ENCODE measurements around the gene CDC42EP2. TPM values are rescaled to one million over a fixed set of nuclear protein-coding genes. Genes with fewer than 3 reads are reported as not detected.

CDC42EP2 gene
- total RNA-seq, 1 experiment from 2014 or later, result 8.1 TPM

DNA sequence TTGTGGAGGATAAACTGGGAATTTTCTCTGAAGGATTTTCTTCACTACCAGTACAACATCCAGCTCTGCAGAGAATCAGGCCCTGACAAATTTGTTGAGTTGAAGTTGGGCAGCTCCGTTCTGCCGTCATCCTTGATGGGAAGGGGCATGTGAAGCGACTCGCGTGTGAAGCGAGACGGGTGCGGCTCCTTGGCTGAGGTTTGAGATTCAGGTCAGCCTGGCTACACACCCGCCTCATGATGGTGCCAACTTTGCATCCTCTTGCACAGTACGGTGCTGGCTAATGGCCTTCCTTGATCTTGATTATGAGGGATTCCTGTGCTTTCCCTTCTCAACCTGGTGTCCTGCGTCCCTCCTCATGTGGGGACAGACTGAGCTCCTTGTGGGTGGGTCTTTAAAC is 19.7 kb upstream of the CDC42EP2 start:
- H3K27ac ChIP-seq (ENCODE audit: low read length), result no peak overlapping the region
- no peak for DNase-seq (ENCODE audit: low read depth, low spot score)
- no peak for ATAC-seq
- peaks cover 5% of the 10 kb centered on the region for H3K36me3 ChIP-seq (ENCODE audit: control insufficient read depth, insufficient read depth, low read length)
- intact Hi-C loops (cut with micrococcal nuclease; ENCODE audit: unreplicated experiment) (no loop called here), in situ Hi-C loops (cut with HindIII; ENCODE audit: low pct_unique_long_range_greater_than_20kb, low sequenced_read_pairs) (no loop called here)
- ChIA-PET CTCF (interaction anchor here (1.1 kb wide), 1 partner anchor 20 kb away, joined by 3 read pairs; no protein-coding TSS in a partner anchor), POLR2A (interaction anchor here (0.6 kb wide), 1 partner anchor 130 kb away, joined by 7 read pairs; no protein-coding TSS in a partner anchor)
- H3K27me3 ChIP-seq (ENCODE audit: control insufficient read depth, insufficient read depth, low read length), result no peaks in the 10 kb centered on the region
- no peaks in the 10 kb centered on the region for H3K9me3 ChIP-seq (ENCODE audit: control insufficient read depth, insufficient read depth, low read depth, low read length)
- TF ChIP-seq TCF7L2 (IDR thresholded peaks at IDR 0.05; ENCODE audit: low read depth, low read length) (no peak), POLR2AphosphoS5 (IDR thresholded peaks at IDR 0.05; ENCODE audit: low read depth, low read length) (no peak), SIN3A (IDR thresholded peaks at IDR 0.05; ENCODE audit: borderline replicate concordance, insufficient read depth, low read depth, low read length) (no peak)
- TF ChIP-seq, protein P1, sequence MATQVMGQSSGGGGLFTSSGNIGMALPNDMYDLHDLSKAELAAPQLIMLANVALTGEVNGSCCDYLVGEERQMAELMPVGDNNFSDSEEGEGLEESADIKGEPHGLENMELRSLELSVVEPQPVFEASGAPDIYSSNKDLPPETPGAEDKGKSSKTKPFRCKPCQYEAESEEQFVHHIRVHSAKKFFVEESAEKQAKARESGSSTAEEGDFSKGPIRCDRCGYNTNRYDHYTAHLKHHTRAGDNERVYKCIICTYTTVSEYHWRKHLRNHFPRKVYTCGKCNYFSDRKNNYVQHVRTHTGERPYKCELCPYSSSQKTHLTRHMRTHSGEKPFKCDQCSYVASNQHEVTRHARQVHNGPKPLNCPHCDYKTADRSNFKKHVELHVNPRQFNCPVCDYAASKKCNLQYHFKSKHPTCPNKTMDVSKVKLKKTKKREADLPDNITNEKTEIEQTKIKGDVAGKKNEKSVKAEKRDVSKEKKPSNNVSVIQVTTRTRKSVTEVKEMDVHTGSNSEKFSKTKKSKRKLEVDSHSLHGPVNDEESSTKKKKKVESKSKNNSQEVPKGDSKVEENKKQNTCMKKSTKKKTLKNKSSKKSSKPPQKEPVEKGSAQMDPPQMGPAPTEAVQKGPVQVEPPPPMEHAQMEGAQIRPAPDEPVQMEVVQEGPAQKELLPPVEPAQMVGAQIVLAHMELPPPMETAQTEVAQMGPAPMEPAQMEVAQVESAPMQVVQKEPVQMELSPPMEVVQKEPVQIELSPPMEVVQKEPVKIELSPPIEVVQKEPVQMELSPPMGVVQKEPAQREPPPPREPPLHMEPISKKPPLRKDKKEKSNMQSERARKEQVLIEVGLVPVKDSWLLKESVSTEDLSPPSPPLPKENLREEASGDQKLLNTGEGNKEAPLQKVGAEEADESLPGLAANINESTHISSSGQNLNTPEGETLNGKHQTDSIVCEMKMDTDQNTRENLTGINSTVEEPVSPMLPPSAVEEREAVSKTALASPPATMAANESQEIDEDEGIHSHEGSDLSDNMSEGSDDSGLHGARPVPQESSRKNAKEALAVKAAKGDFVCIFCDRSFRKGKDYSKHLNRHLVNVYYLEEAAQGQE (IDR thresholded peaks at IDR 0.05; ENCODE audit: insufficient read depth in 1 of 2, low read depth in 2 of 2, low read length in 1 of 2), result no peak
- TF ChIP-seq, protein P2, sequence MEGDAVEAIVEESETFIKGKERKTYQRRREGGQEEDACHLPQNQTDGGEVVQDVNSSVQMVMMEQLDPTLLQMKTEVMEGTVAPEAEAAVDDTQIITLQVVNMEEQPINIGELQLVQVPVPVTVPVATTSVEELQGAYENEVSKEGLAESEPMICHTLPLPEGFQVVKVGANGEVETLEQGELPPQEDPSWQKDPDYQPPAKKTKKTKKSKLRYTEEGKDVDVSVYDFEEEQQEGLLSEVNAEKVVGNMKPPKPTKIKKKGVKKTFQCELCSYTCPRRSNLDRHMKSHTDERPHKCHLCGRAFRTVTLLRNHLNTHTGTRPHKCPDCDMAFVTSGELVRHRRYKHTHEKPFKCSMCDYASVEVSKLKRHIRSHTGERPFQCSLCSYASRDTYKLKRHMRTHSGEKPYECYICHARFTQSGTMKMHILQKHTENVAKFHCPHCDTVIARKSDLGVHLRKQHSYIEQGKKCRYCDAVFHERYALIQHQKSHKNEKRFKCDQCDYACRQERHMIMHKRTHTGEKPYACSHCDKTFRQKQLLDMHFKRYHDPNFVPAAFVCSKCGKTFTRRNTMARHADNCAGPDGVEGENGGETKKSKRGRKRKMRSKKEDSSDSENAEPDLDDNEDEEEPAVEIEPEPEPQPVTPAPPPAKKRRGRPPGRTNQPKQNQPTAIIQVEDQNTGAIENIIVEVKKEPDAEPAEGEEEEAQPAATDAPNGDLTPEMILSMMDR (IDR thresholded peaks at IDR 0.05), result no peak
- H3K4me3 ChIP-seq (ENCODE audit: low read depth in 2 of 2, low read length in 2 of 2), result no peak overlapping the region
- no peaks in the 10 kb centered on the region for H3K4me1 ChIP-seq (ENCODE audit: control insufficient read depth, insufficient read depth, low read length)
- no TSS peak for BruUV-seq (replicated peaks)

- in situ Hi-C loops (cut with HindIII; ENCODE audit: low pct_unique_long_range_greater_than_20kb, low sequenced_read_pairs), result no loop called here
- Histone ChIP-seq H3K36me3 (ENCODE audit: control insufficient read depth, insufficient read depth, low read length) (peaks cover 5% of the 10 kb centered on the region), H3K4me3 (ENCODE audit: low read depth in 2 of 2, low read length in 2 of 2) (no peak overlapping the region), H3K27me3 (ENCODE audit: control insufficient read depth, insufficient read depth, low read length) (no peaks in the 10 kb centered on the region), H3K9me3 (ENCODE audit: control insufficient read depth, insufficient read depth, low read depth, low read length) (no peaks in the 10 kb centered on the region), H3K27ac (ENCODE audit: low read length) (no peak overlapping the region), H3K4me1 (ENCODE audit: control insufficient read depth, insufficient read depth, low read length) (no peaks in the 10 kb centered on the region)
- no peak for ATAC-seq
- TF ChIP-seq TCF7L2 (IDR thresholded peaks at IDR 0.05; ENCODE audit: low read depth, low read length), result no peak
- TF ChIP-seq, protein P2 (IDR thresholded peaks at IDR 0.05), result no peak
- no peak for TF ChIP-seq POLR2AphosphoS5 (IDR thresholded peaks at IDR 0.05; ENCODE audit: low read depth, low read length)
- no peak for TF ChIP-seq SIN3A (IDR thresholded peaks at IDR 0.05; ENCODE audit: borderline replicate concordance, insufficient read depth, low read depth, low read length)
- TF ChIP-seq, protein P1 (IDR thresholded peaks at IDR 0.05; ENCODE audit: insufficient read depth in 1 of 2, low read depth in 2 of 2, low read length in 1 of 2), result no peak
- BruUV-seq (replicated peaks), result no TSS peak
- DNase-seq (ENCODE audit: low read depth, low spot score), result no peak
- intact Hi-C loops (cut with micrococcal nuclease; ENCODE audit: unreplicated experiment), result no loop called here
- POLR2A ChIA-PET, result interaction anchor here (0.6 kb wide), 3 partner anchors 17 to 1032 kb away, joined by 5 to 9 read pairs (median 6); no protein-coding TSS in a partner anchor
- CTCF ChIA-PET, result interaction anchor here (1.1 kb wide), 1 partner anchor 20 kb away, joined by 3 read pairs; no protein-coding TSS in a partner anchor
Measured at GRCh38 chr11:65295571-65296341, 18.9 kb upstream of the CDC42EP2 start.
